Prostate gland (tissue), 2 donors: ENCODE data around the gene TEX14. TPM values are rescaled to one million over a fixed set of nuclear protein-coding genes. Genes with fewer than 3 reads are reported as not detected.

Source experiments
- DNase-seq: peaks from one replicate; pipeline ENCODE4 v3.0.0-alpha.2; 2019; ENCODE audit warnings: low spot score
- H3K27ac ChIP-seq, 2 donors: fragments of 200-600 bp; sonication (generic); 2 replicates each; pipeline ENCODE4 v1.5.1; 2017 to 2019
- H3K27me3 ChIP-seq: fragments of 200-600 bp; sonication (generic); replicated peaks from 2 replicates; pipeline ENCODE4 v1.5.1; 2019; ENCODE audit not compliant: insufficient read depth
- H3K36me3 ChIP-seq, 2 donors: fragments of 200-600 bp; sonication (generic); 1 replicate in 1 of 2; 2 replicates in 1 of 2; pipeline versions ENCODE4 v1.5.1 to v1.8.1; 2017 to 2019
- H3K4me1 ChIP-seq: fragments of 200-600 bp; sonication (generic); replicated peaks from 2 replicates; pipeline ENCODE4 v1.5.1; 2019
- H3K4me3 ChIP-seq, 2 donors: fragments of 200-600 bp; sonication (generic); 2 replicates each; pipeline ENCODE4 v1.5.1; 2017 to 2019
- H3K9me3 ChIP-seq: fragments of 200-600 bp; sonication (generic); 2 replicates; pipeline ENCODE4 v1.5.1; 2017
- CTCF ChIP-seq, 4 experiments: fragments of 200-600 bp in 2 of 4; fragments of 450-650 bp in 2 of 4; sonication (generic) in 2 of 4; IDR thresholded peaks; 1 replicate in 3 of 4; 2 replicates in 1 of 4; pipeline ENCODE4 v1.5.1; 2016 to 2019; ENCODE audit warnings: antibody characterized with exemption in 4 of 4, mild to moderate bottlenecking in 2 of 4, moderate library complexity in 2 of 4
- POLR2A ChIP-seq: fragments of 450-650 bp; IDR thresholded peaks from one replicate; pipeline ENCODE4 v1.6.1; 2016; ENCODE audit warnings: antibody characterized with exemption, mild to moderate bottlenecking
- POLR2AphosphoS5 ChIP-seq: sonication (generic); formaldehyde crosslinking; IDR thresholded peaks from one replicate; pipeline ENCODE4 v1.6.1; 2017; ENCODE audit warnings: antibody characterized with exemption
- WGBS: methylation state at CpG from one replicate; pipeline ENCODE4 v1.1.5; 2018; 5-methylcytosine and 5-hydroxymethylcytosine counted together
- intact Hi-C: fragments of 100-400 bp; cut with DNase I; formaldehyde crosslinking; loops from one replicate; pipeline ENCODE4 v1.14.2; 2022
- total RNA-seq, 2 donors: library from RNA; depleted of rRNA; stranded (reverse); fragments of >200 nt; gene quantifications; one replicate each; pipeline ENCODE4 v1.1.0, GENCODE V29; 2016

Gene TEX14
- total RNA-seq, 2 donors from 2014 or later: 0.50 to 14.3 TPM

GRCh38 chr17:58728798-58729197 lies 37.0 kb upstream of the TEX14 start:
- no peak overlapping the region for H3K4me3 ChIP-seq
- intact Hi-C loops: no loop called here
- H3K4me1 ChIP-seq: no peaks in the 10 kb centered on the region
- WGBS: 10% methylated on average over 1 of the region's 1 CpG
- H3K9me3 ChIP-seq: no peaks in the 10 kb centered on the region
- H3K36me3 ChIP-seq: no peaks in the 10 kb centered on the region
- TF ChIP-seq CTCF (IDR thresholded peaks at IDR 0.05) (no peak), POLR2A (no peak), POLR2AphosphoS5 (no peak)
- H3K27me3 ChIP-seq: no peaks in the 10 kb centered on the region
- DNase-seq: no peak
- no peak overlapping the region for H3K27ac ChIP-seq

- intact Hi-C loops: no loop called here
- DNase-seq: no peak
- H3K36me3 ChIP-seq: no peaks in the 10 kb centered on the region
- H3K27me3 ChIP-seq: no peaks in the 10 kb centered on the region
- H3K4me3 ChIP-seq: no peak overlapping the region
- no peak overlapping the region for H3K27ac ChIP-seq
- H3K9me3 ChIP-seq: no peaks in the 10 kb centered on the region
- 93% methylated on average over 2 of the region's 2 CpGs for WGBS
- TF ChIP-seq POLR2AphosphoS5 (no peak), CTCF (IDR thresholded peaks at IDR 0.05) (no peak), POLR2A (no peak)
- H3K4me1 ChIP-seq: no peaks in the 10 kb centered on the region
These were observed 30.9 kb upstream of the TEX14 start for GRCh38 chr17:58722696-58723095.

- Histone ChIP-seq H3K27me3 (no peaks in the 10 kb centered on the region), H3K36me3 (no peaks in the 10 kb centered on the region), H3K9me3 (no peaks in the 10 kb centered on the region), H3K4me3 (no peak overlapping the region), H3K4me1 (no peaks in the 10 kb centered on the region), H3K27ac (no peak overlapping the region)
- WGBS: 90% methylated on average over 1 of the region's 1 CpG
- intact Hi-C loops: no loop called here
- no peak for DNase-seq
- TF ChIP-seq CTCF (IDR thresholded peaks at IDR 0.05) (no peak), POLR2AphosphoS5 (no peak)
These were observed 30.4 kb upstream of the TEX14 start for GRCh38 chr17:58722274-58722673.

- no peaks in the 10 kb centered on the region for H3K9me3 ChIP-seq
- no peaks in the 10 kb centered on the region for H3K36me3 ChIP-seq
- 51% methylated on average over 4 of the region's 4 CpGs for WGBS
- no peak overlapping the region for H3K4me3 ChIP-seq
- no peaks in the 10 kb centered on the region for H3K4me1 ChIP-seq
- H3K27ac ChIP-seq: peak overlapping the region in 1 of 2 donors; percentile 23
- DNase-seq: peak; percentile 44
- TF ChIP-seq POLR2AphosphoS5 (no peak), CTCF (IDR thresholded peaks at IDR 0.05) (peak; percentile 68 to 85 (median 76))
- no peaks in the 10 kb centered on the region for H3K27me3 ChIP-seq
- intact Hi-C loops: loop anchor here (5.0 kb wide), 1 partner anchor 291 kb away; no protein-coding TSS in a partner anchor
These were observed 19.2 kb upstream of the TEX14 start for GRCh38 chr17:58710948-58711552.

GRCh38 chr17:58706351-58707140 lies 14.7 kb upstream of the TEX14 start:
- intact Hi-C loops: no loop called here
- Histone ChIP-seq H3K4me1 (no peaks in the 10 kb centered on the region), H3K27ac (no peak overlapping the region), H3K9me3 (no peaks in the 10 kb centered on the region), H3K27me3 (no peaks in the 10 kb centered on the region), H3K4me3 (no peak overlapping the region), H3K36me3 (no peaks in the 10 kb centered on the region)
- DNase-seq: no peak
- 77% methylated on average over 3 of the region's 3 CpGs for WGBS
- TF ChIP-seq CTCF (IDR thresholded peaks at IDR 0.05): no peak
- no peak for TF ChIP-seq POLR2AphosphoS5
- no peak for TF ChIP-seq POLR2A
